GM12878 (cell line): ENCODE measurements around the gene UBE2C. TPM values are rescaled to one million over a fixed set of nuclear protein-coding genes. Genes with fewer than 3 reads are reported as not detected.

ENCODE experiments used
- ATAC-seq: fragments of 200-7000 bp; cut with Tn5 transposase; 3 replicates; pipeline ENCODE4 v1.9.1; 2020; ENCODE audit warnings: mild to moderate bottlenecking, moderate library complexity
- BruUV-seq: library from RNA; stranded (reverse); fragments of 400-500 nt; replicated peaks from 2 replicates; lab custom pipeline; 2021; lab: Mats Ljungman, UMichigan
- CTCF ChIA-PET: fragments of 300-600 bp; sonication (Branson Sonifier 250); formaldehyde crosslinking; extraction: SDS; loops from one replicate; lab custom pipeline; 2021; ENCODE audit warnings: inconsistent platforms; lab: Yijun Ruan, JAX
- POLR2A ChIA-PET: fragments of 350-600 bp; formaldehyde crosslinking; extraction: SDS; loops from one replicate; lab custom pipeline; 2021; ENCODE audit warnings: inconsistent platforms; lab: Charles Lee
- RAD21 ChIA-PET: fragments of 300-600 bp; sonication (Branson Sonifier 250); formaldehyde crosslinking; loops from one replicate; lab custom pipeline; 2023; ENCODE audit warnings: antibody characterized with exemption; ENCODE audit not compliant: unreplicated experiment; lab: Charles Lee
- SMC1A ChIA-PET: fragments of 300-600 bp; sonication (Branson Sonifier 250); formaldehyde crosslinking; loops from one replicate; lab custom pipeline; 2023; ENCODE audit not compliant: unreplicated experiment, uncharacterized antibody; lab: Charles Lee
- DNase-seq: peaks from one replicate; pipeline ENCODE4 v3.0.0-alpha.2; 2011; ENCODE audit warnings: low read depth, low spot score
- FAIRE-seq: peaks from 3 replicates; lab custom pipeline; 2011; peaks lifted over from hg19 to GRCh38; lab: Jason Lieb, UNC
- H2AFZ ChIP-seq: 2 replicates; pipeline ENCODE4 v1.6.0; 2011; ENCODE audit warnings: low read depth, low read length, control low read depth; ENCODE audit not compliant: control insufficient read depth
- H3K27ac ChIP-seq: 2 replicates; pipeline ENCODE4 v1.5.1; 2011; ENCODE audit warnings: control low read depth; ENCODE audit not compliant: control insufficient read depth, insufficient read depth
- H3K27me3 ChIP-seq, 2 experiments: replicated peaks in 1 of 2; 2 replicates each; pipeline versions ENCODE4 v1.6.0 to v1.6.1; 2011; ENCODE audit warnings: low read length in 1 of 2; ENCODE audit not compliant: control insufficient read depth in 2 of 2, insufficient read depth in 2 of 2
- H3K36me3 ChIP-seq, 2 experiments: 2 replicates each; pipeline ENCODE4 v1.5.1; 2011; ENCODE audit warnings: low read length in 1 of 2; ENCODE audit not compliant: control insufficient read depth in 2 of 2, insufficient read depth in 2 of 2
- H3K4me1 ChIP-seq: 2 replicates; pipeline ENCODE4 v1.6.1; 2011; ENCODE audit warnings: mild to moderate bottlenecking, low read length, moderate library complexity, mixed read lengths; ENCODE audit not compliant: control insufficient read depth, insufficient read depth
- H3K4me2 ChIP-seq: 2 replicates; pipeline ENCODE4 v1.6.0; 2011; ENCODE audit warnings: control low read depth; ENCODE audit not compliant: control insufficient read depth, insufficient read depth
- H3K4me3 ChIP-seq: fragments of 200-600 bp; sonication (generic); 2 replicates; pipeline ENCODE4 v1.5.1; 2016
- H3K79me2 ChIP-seq: 2 replicates; pipeline ENCODE4 v1.6.0; 2011; ENCODE audit warnings: low read length; ENCODE audit not compliant: control insufficient read depth, insufficient read depth
- H3K9ac ChIP-seq: 2 replicates; pipeline ENCODE4 v1.8.0; 2011; ENCODE audit warnings: low read length, control low read depth, mixed read lengths; ENCODE audit not compliant: control insufficient read depth, insufficient read depth
- H3K9me3 ChIP-seq: replicated peaks from 3 replicates; pipeline ENCODE4 v1.5.1; 2011; ENCODE audit warnings: mild to moderate bottlenecking, low read length; ENCODE audit not compliant: control insufficient read depth, insufficient read depth
- H4K20me1 ChIP-seq: 2 replicates; pipeline ENCODE4 v1.6.0; 2011; ENCODE audit not compliant: control insufficient read depth, insufficient read depth
- ATF3 ChIP-seq: IDR thresholded peaks from 2 replicates; pipeline ENCODE4 v1.6.1; 2011; ENCODE audit warnings: low read depth, mild to moderate bottlenecking, low read length, moderate library complexity, borderline replicate concordance; ENCODE audit errors: extremely low read depth
- FOS ChIP-seq: IDR thresholded peaks from 3 replicates; pipeline ENCODE4 v1.6.1; 2011; ENCODE audit warnings: borderline replicate concordance; ENCODE audit not compliant: insufficient read length; ENCODE audit errors: extremely low read depth
- KLF5 ChIP-seq: fragments of 450-650 bp; IDR thresholded peaks from 2 replicates; pipeline ENCODE4 v1.6.1; 2014; ENCODE audit warnings: mild to moderate bottlenecking; ENCODE audit not compliant: partially characterized antibody
- MAX ChIP-seq: IDR thresholded peaks from 2 replicates; pipeline ENCODE4 v1.6.1; 2012; ENCODE audit warnings: low read depth, low read length, improper control_type of control experiment
- PAX8 ChIP-seq: fragments of 450-650 bp; IDR thresholded peaks from 2 replicates; pipeline ENCODE4 v1.6.1; 2017; ENCODE audit warnings: mild to moderate bottlenecking, moderate library complexity
- RAD21 ChIP-seq: IDR thresholded peaks from 2 replicates; pipeline ENCODE4 v1.6.1; 2011; ENCODE audit warnings: mild to moderate bottlenecking, low read depth, low read length, moderate library complexity; ENCODE audit not compliant: insufficient read depth
- SMAD1 ChIP-seq: fragments of 450-650 bp; IDR thresholded peaks from 2 replicates; pipeline ENCODE4 v1.6.1; 2018; ENCODE audit warnings: mild to moderate bottlenecking, low read depth; ENCODE audit not compliant: partially characterized antibody
- SMARCA5 ChIP-seq: fragments of 450-650 bp; IDR thresholded peaks from 2 replicates; pipeline ENCODE4 v1.6.1; 2017; ENCODE audit warnings: mild to moderate bottlenecking
- SUZ12 ChIP-seq: fragments of 200-600 bp; sonication (generic); IDR thresholded peaks from one replicate; pipeline ENCODE4 v1.6.1; 2018; ENCODE audit warnings: antibody characterized with exemption, mild to moderate bottlenecking; ENCODE audit not compliant: unreplicated experiment
- TCF12 ChIP-seq: IDR thresholded peaks from 2 replicates; pipeline ENCODE4 v1.6.1; 2011; ENCODE audit warnings: low read depth, mild to moderate bottlenecking, low read length
- WGBS: methylation state at CpG from one replicate; pipeline ENCODE4 v1.1.6; 2016; ENCODE audit warnings: low lambda C conversion rate; ENCODE audit not compliant: insufficient replicate concordance, insufficient coverage; ENCODE audit errors: missing lambda C conversion rate; 5-methylcytosine and 5-hydroxymethylcytosine counted together
- in situ Hi-C: fragments of 300-500 bp; cut with MboI; formaldehyde crosslinking; loops from 9 replicates; pipeline ENCODE4 v1.14.3; 2018; ENCODE audit warnings: mixed read lengths
- intact Hi-C: fragments of 100-400 bp; cut with micrococcal nuclease; formaldehyde crosslinking; loops from one replicate; pipeline ENCODE4 v1.14.2; 2022; ENCODE audit not compliant: unreplicated experiment
- polyA plus RNA-seq, 11 experiments: library from polyadenylated mRNA; depleted of rRNA in 4 of 11; unstranded in 6 of 11; stranded (reverse) in 5 of 11; fragments of >200 nt; fragmentation: Nextera tagmentation in 4 of 11; fragmentation: Illumina TruSeq in 1 of 11; extraction: Ambion mirVana in 4 of 11; extraction: Trizol in 1 of 11; gene quantifications; 1 replicate in 1 of 11; 2 replicates in 10 of 11; pipeline versions ENCODE4 v1.2.1 to v1.2.3, GENCODE V29; 2011 to 2016; ENCODE audit warnings: inconsistent platforms in 2 of 11, missing spikeins in 2 of 11, low read depth in 1 of 11
- total RNA-seq, 4 experiments: library from RNA; depleted of rRNA in 3 of 4; stranded (reverse); fragments of >200 nt in 3 of 4; fragmentation: Illumina TruSeq in 1 of 4; extraction: Trizol in 1 of 4; gene quantifications; 2 replicates each; pipeline versions ENCODE4 v1.2.1 to v1.2.3, GENCODE V29; 2013 to 2021
- TF ChIP-seq, protein P1 (sequence below): fragments of 450-650 bp; IDR thresholded peaks from 2 replicates; pipeline ENCODE4 v1.6.1; 2016; ENCODE audit warnings: mild to moderate bottlenecking

The UBE2C gene
- total and polyA plus RNA-seq, 10 of the 15 experiments (the other 5 are each of a cell fraction or from before 2014, with no cell fraction given) = 86.2 to 412 (median 176) TPM

DNA sequence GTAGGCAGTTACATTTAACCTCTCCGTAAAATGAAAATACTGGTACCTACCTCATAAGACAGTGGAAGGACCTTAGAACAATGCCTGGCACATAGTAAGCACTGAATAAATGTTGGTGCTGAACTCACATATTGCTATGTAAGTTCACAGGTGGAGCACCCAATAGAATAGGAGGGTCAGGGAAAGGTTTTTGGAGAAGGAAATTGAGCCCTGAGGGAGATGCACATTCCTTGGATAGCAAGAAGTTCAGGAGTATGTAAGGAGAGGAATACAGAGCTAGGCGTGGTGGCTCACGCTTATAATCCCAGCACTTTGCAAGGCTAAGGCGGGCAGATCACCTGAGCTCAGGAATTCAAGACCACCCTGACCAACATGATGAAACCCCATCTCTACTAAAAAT is 7.0 kb downstream of the UBE2C start:
- no peak for FAIRE-seq
- peaks cover 5% of the 10 kb centered on the region; the same call in 1 of the 2 replicates for H3K4me1 ChIP-seq
- TF ChIP-seq KLF5 = no peak
- no peaks in the 10 kb centered on the region for H4K20me1 ChIP-seq
- ChIA-PET CTCF (interaction anchor here (1.4 kb wide), 1 partner anchor 168 kb away, joined by 3 read pairs; no protein-coding TSS in a partner anchor), SMC1A (interaction anchor here (1.1 kb wide), 1 partner anchor 12 kb away, joined by 3 read pairs; no protein-coding TSS in a partner anchor), POLR2A (interaction anchor here (0.6 kb wide), 1 partner anchor 406 kb away, joined by 6 read pairs; no protein-coding TSS in a partner anchor), RAD21 (interaction anchor here (0.9 kb wide), 1 partner anchor 11 kb away, joined by 3 read pairs; no protein-coding TSS in a partner anchor)
- no peak overlapping the region for H3K4me3 ChIP-seq
- DNase-seq = no peak
- H3K9me3 ChIP-seq = no peaks in the 10 kb centered on the region
- in situ Hi-C loops = loop anchor here (25.0 kb wide), 1 partner anchor 543 kb away; no protein-coding TSS in a partner anchor
- no peaks in the 10 kb centered on the region; a peak in 2 of 4 replicates for H3K27me3 ChIP-seq
- no peak overlapping the region for H3K9ac ChIP-seq
- H3K4me2 ChIP-seq = no peak overlapping the region
- WGBS = 95% methylated on average over 4 of the region's 4 CpGs
- no peak overlapping the region for H2AFZ ChIP-seq
- no peak overlapping the region for H3K27ac ChIP-seq
- intact Hi-C loops = no loop called here
- no peak for ATAC-seq
- peaks cover 1% of the 10 kb centered on the region for H3K79me2 ChIP-seq
- H3K36me3 ChIP-seq = peaks cover 8 to 9% of the 10 kb centered on the region in 2 experiments
- no TSS peak for BruUV-seq

DNA sequence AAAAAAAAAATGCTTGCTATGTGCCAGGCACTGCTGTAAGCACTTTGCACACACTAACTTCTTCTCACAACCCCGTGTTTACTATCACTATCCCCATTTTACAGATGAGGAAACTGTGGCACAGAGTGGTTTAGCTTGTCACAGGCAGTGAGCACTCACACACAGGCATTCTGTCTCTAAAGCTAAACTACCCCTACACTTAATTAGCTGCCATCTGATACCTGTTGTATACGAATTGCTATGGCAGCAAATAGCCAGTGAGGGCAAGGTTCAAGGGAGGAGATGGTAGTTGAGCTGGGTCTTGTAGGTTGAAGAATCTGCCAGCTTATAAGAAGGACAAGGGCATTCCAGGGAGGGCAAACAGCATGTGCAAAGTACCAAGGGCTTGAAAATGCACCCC is 9.5 kb downstream of the UBE2C start:
- H3K9ac ChIP-seq = no peak overlapping the region
- in situ Hi-C loops = loop anchor here (25.0 kb wide), 1 partner anchor 540 kb away; no protein-coding TSS in a partner anchor
- SMC1A ChIA-PET = no interaction called here
- no peak for DNase-seq
- no peaks in the 10 kb centered on the region; a peak in 2 of 4 replicates for H3K27me3 ChIP-seq
- H2AFZ ChIP-seq = no peak overlapping the region
- no peak overlapping the region for H3K4me2 ChIP-seq
- RAD21 ChIA-PET = no interaction called here
- H3K79me2 ChIP-seq = no peaks in the 10 kb centered on the region
- H3K36me3 ChIP-seq = peaks cover 1 to 5% of the 10 kb centered on the region in 2 experiments; a peak in 1 of 4 replicates
- WGBS = 57% methylated on average over 2 of the region's 2 CpGs
- no peak for FAIRE-seq
- POLR2A ChIA-PET = interaction anchor here (0.9 kb wide), 1 partner anchor 9 kb away, joined by 5 read pairs; no protein-coding TSS in a partner anchor
- H3K4me1 ChIP-seq = peaks cover 5% of the 10 kb centered on the region; the same call in 1 of the 2 replicates
- ATAC-seq = no peak
- H3K27ac ChIP-seq = no peak overlapping the region
- BruUV-seq = no TSS peak
- no peaks in the 10 kb centered on the region for H3K9me3 ChIP-seq
- no peak overlapping the region for H3K4me3 ChIP-seq
- intact Hi-C loops = no loop called here
- CTCF ChIA-PET = interaction anchor here (0.8 to 1.9 kb wide), 4 partner anchors 23 to 140 kb away, joined by 3 to 8 read pairs (median 7); partner anchors contain the start of genes ACOT8, CTSA and NEURL2
- no peaks in the 10 kb centered on the region for H4K20me1 ChIP-seq
- TF ChIP-seq SMAD1 = no peak
- no peak for TF ChIP-seq PAX8
- TF ChIP-seq TCF12 = no peak
- TF ChIP-seq MAX = no peak
- TF ChIP-seq FOS = no peak
- TF ChIP-seq ATF3 = no peak
- TF ChIP-seq, protein P1, sequence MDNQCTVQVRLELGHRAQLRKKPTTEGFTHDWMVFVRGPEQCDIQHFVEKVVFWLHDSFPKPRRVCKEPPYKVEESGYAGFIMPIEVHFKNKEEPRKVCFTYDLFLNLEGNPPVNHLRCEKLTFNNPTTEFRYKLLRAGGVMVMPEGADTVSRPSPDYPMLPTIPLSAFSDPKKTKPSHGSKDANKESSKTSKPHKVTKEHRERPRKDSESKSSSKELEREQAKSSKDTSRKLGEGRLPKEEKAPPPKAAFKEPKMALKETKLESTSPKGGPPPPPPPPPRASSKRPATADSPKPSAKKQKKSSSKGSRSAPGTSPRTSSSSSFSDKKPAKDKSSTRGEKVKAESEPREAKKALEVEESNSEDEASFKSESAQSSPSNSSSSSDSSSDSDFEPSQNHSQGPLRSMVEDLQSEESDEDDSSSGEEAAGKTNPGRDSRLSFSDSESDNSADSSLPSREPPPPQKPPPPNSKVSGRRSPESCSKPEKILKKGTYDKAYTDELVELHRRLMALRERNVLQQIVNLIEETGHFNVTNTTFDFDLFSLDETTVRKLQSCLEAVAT = no peak
- TF ChIP-seq RAD21 = no peak
- TF ChIP-seq SUZ12 = no peak
- no peak for TF ChIP-seq SMARCA5
